Lower leg skin (tissue), 4 donors: Measurements from ENCODE around the gene KRTAP2-2. TPM values are rescaled to one million over a fixed set of nuclear protein-coding genes. Genes with fewer than 3 reads are reported as not detected.
"Not testable (repeated sequence)": the region's sequence is repeated elsewhere in the genome, so short reads cannot be mapped to it uniquely, and the experiment has no call there.

Experiments
- DNase-seq, 2 donors: peaks; one replicate each; pipeline ENCODE4 v3.0.0-alpha.2; 2019; ENCODE audit warnings: low spot score in 2 of 2
- H3K4me3 ChIP-seq: fragments of 200-600 bp; sonication (generic); 2 replicates; pipeline ENCODE4 v1.5.1; 2017; ENCODE audit warnings: mild to moderate bottlenecking, low read depth; ENCODE audit not compliant: poor library complexity, severe bottlenecking
- POLR2A ChIP-seq, 2 donors: fragments of 450-650 bp; IDR thresholded peaks; one replicate each; pipeline ENCODE4 v1.6.1; 2016 to 2017; ENCODE audit warnings: antibody characterized with exemption in 2 of 2, mild to moderate bottlenecking in 1 of 2, moderate library complexity in 1 of 2
- WGBS, 2 donors: methylation state at CpG; one replicate each; pipeline ENCODE4 v1.1.5; 2018; 5-methylcytosine and 5-hydroxymethylcytosine counted together
- intact Hi-C: fragments of 100-400 bp; cut with DNase I; formaldehyde crosslinking; loops from one replicate; pipeline ENCODE4 v1.15.0; 2023; ENCODE audit warnings: low total_unique reads
- total RNA-seq, 4 donors: library from RNA; depleted of rRNA; stranded (reverse); fragments of >200 nt; gene quantifications; one replicate each; pipeline ENCODE4 v1.1.0, GENCODE V29; 2016
- TF ChIP-seq, protein P1 (sequence below), 3 donors: fragments of 450-650 bp; IDR thresholded peaks; one replicate each; pipeline ENCODE4 v1.5.1; 2016; ENCODE audit warnings: antibody characterized with exemption in 3 of 3, mild to moderate bottlenecking in 3 of 3, moderate library complexity in 2 of 3

The KRTAP2-2 gene
- total RNA-seq, 4 donors from 2014 or later: 3.6 to 58.7 TPM; not detected in 2

DNA sequence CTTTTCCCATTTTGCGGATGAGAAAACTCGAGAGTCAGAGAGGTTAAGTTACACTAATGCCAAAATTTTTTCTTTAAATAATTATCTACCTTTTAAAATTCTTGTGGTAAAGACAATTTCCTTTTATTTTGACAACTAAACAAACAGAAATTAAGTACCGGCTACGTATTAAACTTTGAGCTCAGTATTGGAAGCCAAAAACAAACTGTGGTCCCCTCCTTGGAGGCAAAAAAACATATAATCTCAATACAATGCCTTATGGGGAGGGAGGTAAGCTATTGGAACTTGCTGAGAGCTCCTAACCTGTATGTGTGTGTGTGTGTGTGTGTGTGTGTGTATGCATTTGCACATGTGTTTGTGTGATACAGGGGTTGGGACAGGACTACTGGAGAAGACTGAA, 8.4 kb upstream of the KRTAP2-2 start:
- intact Hi-C loops: no loop called here
- no peak for TF ChIP-seq POLR2A (IDR thresholded peaks at IDR 0.05)
- TF ChIP-seq, protein P1, sequence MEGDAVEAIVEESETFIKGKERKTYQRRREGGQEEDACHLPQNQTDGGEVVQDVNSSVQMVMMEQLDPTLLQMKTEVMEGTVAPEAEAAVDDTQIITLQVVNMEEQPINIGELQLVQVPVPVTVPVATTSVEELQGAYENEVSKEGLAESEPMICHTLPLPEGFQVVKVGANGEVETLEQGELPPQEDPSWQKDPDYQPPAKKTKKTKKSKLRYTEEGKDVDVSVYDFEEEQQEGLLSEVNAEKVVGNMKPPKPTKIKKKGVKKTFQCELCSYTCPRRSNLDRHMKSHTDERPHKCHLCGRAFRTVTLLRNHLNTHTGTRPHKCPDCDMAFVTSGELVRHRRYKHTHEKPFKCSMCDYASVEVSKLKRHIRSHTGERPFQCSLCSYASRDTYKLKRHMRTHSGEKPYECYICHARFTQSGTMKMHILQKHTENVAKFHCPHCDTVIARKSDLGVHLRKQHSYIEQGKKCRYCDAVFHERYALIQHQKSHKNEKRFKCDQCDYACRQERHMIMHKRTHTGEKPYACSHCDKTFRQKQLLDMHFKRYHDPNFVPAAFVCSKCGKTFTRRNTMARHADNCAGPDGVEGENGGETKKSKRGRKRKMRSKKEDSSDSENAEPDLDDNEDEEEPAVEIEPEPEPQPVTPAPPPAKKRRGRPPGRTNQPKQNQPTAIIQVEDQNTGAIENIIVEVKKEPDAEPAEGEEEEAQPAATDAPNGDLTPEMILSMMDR (IDR thresholded peaks at IDR 0.05): no peak
- no peak overlapping the region for H3K4me3 ChIP-seq
- DNase-seq: no peak
- WGBS, 2 donors: 85% methylated on average over 4 of the region's 4 CpGs

DNA sequence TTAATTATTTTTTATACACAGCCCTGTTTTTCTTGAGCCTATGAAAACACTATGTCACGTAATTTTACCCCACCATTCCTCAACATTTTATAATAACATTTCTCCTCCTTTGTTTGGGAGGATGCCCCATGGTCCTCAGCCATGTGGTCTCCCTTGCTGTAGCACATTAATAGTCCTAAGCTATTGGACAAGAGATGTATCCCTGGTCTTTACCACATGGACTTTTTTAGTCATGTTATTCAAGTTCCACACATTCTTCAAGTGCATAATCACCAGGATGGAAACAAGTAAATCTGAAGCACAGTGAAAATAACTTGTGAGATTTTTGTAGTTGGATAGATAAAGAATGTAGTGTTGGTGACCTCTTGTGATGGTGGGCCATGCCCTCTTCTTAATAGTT, 6.9 kb upstream of the KRTAP2-2 start:
- WGBS, 2 donors: 53 to 61% methylated on average over 1 of the region's 1 CpG
- no peak overlapping the region for H3K4me3 ChIP-seq
- TF ChIP-seq POLR2A (IDR thresholded peaks at IDR 0.05): no peak
- TF ChIP-seq, protein P1 (IDR thresholded peaks at IDR 0.05): no peak
- no peak for DNase-seq
- intact Hi-C loops: no loop called here

DNA sequence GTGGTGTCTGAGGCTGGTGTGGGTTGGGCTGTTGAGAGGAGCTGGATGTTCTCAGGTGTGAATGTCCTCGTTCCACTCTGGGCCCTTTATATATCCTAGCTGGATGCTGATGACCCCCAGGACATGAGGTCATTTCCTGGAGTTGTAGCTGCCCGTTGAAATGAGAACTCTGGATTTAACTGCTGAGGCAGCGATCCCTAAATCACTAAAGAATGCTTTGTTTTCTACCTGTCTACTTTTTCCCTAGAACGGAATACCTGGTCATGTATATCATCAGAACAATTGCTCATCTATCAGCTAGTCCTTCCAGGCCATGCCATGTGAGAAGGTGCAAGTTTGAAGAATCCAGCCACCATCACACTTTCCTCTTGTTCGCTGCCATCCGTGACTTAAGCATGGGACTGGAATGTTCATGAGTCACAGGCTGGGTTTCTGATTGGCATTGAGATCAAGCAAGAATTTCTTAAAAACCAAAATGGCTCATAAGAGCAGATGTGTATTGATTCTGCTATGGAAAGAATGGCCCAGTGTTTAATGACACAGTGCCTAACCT, 5.1 kb upstream of the KRTAP2-2 start, which contains the start of gene KRTAP2-3:
Gene KRTAP2-3, minus strand, starts transcription at position 63 of the 553 bp plus-strand sequence. CDS start 64 bp downstream, outside the sequence.
- 62% methylated on average over 6 of the region's 6 CpGs for WGBS, 2 donors
- TF ChIP-seq, protein P1 (IDR thresholded peaks at IDR 0.05): no peak
- TF ChIP-seq POLR2A (IDR thresholded peaks at IDR 0.05): no peak
- no peak for DNase-seq
- intact Hi-C loops: no loop called here
- H3K4me3 ChIP-seq: no peak within 1 kb of the TSS

DNA sequence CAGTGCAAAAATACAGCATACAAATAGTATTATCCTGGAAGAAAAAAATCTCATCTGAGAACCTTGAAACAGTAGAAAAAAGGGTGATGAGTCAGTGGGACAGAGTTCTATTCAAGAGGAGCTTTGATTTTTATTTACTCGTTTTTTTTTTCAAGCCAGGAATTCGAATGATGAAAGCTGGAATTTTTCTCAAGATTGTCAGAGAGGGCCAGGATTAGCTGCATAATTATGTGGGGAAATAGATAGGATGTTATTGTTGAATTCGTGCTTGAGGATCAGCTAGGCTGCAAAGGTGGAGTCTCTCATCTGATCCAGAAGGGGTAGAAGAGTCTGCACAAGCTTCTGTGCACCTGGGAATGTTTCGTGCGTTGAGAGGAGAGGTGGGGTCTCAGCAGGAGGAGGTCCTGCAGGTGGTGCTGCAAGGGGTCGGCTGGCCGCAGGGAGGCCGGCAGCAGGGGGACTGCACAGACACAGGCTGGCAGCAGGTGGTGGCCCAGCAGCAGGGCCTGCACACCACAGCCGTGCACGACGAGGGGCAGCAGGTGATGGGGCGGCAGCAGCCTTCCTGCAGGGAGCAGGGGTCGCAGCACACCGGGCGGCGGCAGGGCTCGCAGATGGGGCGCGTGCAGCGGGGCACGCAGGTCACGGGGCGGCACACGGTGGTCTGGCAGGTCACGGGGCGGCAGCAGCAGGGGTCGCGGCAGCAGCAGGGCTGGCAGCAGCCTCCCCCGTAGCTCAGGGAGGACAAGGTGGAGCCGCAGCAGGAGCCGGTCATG, 4.4 kb upstream of the KRTAP2-2 start:
- intact Hi-C loops, H3K4me3 ChIP-seq, DNase-seq: not testable (repeated sequence)
- 50 to 55% methylated on average over 8 of the region's 31 CpGs for WGBS, 2 donors

DNA sequence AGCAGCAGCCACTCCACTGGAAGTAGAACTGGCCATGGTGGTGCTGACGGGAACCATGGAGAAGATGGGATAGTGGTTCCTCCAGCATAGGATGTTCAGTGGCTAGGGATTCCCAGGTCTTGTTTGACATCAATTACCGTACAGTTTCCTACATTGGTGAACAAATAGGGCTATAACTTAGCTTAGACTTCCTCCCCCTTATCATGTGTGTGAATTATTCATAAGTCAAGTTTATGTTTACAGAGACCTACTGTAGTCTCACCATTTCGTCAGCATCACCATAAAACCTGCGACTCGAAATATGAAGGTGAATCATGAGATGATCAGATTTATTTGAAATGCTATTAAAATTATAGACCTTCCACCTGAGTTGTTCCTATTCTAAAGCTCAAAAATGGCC, 3.7 kb upstream of the KRTAP2-2 start:
- H3K4me3 ChIP-seq: no peak overlapping the region
- no peak for TF ChIP-seq POLR2A (IDR thresholded peaks at IDR 0.05)
- TF ChIP-seq, protein P1 (IDR thresholded peaks at IDR 0.05): no peak
- intact Hi-C loops: no loop called here
- WGBS, 2 donors: 90 to 93% methylated on average over 5 of the region's 5 CpGs
- DNase-seq: no peak

DNA sequence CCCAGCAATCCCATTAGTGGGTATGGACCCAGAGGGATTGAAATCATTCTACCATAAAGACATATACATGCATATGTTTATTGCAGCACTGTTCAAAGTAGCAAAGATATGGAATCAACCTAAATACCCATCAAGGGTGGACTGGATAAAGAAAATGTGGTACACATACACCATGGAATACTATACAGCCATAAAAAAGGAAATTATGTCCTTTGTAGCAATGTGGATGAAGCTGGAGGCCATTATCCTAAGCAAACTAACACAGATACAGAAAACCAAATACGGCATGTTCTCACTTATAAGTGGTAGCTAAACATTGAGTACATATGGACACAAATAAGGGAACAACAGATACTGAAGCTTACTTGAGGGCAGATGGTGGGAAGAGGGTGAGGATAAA, 2.5 kb upstream of the KRTAP2-2 start:
- WGBS, 2 donors: 91 to 95% methylated on average over 1 of the region's 1 CpG
- intact Hi-C loops: no loop called here
- H3K4me3 ChIP-seq: no peak overlapping the region
- TF ChIP-seq POLR2A (IDR thresholded peaks at IDR 0.05): no peak
- TF ChIP-seq, protein P1 (IDR thresholded peaks at IDR 0.05): no peak
- DNase-seq: no peak

DNA sequence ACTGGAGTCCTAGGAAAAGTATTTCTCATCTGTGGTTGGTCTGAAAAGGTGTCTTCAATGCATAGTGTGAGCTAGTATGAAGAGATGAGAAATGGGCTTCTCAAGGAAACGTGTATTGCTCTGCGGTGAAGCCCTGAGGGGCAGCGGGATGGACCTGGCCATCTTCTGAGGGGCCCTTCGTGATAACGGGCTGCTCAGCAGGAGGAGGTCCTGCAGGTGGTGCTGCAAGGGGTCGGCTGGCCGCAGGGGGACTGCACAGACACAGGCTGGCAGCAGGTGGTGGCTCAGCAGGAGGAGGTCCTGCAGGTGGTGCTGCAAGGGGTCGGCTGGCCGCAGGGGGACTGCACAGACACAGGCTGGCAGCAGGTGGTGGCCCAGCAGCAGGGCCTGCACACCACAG, 474 bp downstream of the KRTAP2-2 start:
- DNase-seq, intact Hi-C loops, H3K4me3 ChIP-seq: not testable (repeated sequence)
- WGBS, 2 donors: 81 to 84% methylated on average over 7 of the region's 9 CpGs
